Colonic mucosa (tissue), 4 donors: ENCODE data around the gene SLC22A8. TPM values are rescaled to one million over a fixed set of nuclear protein-coding genes. Genes with fewer than 3 reads are reported as not detected.
A peak's percentile ranks its signal among the peaks of the same experiment; 100 is the strongest.

Experiments used
- DNase-seq: peaks from one replicate; pipeline ENCODE4 v3.0.0-alpha.2; 2020
- H3K27ac ChIP-seq: fragments of 200-600 bp; one replicate; pipeline ENCODE4 v1.8.0; 2021
- H3K27me3 ChIP-seq: fragments of 200-600 bp; one replicate; pipeline ENCODE4 v1.8.0; 2021
- H3K36me3 ChIP-seq: fragments of 200-600 bp; one replicate; pipeline ENCODE4 v1.8.0; 2021
- H3K4me1 ChIP-seq: fragments of 200-600 bp; one replicate; pipeline ENCODE4 v1.8.0; 2021; ENCODE audit warnings: mild to moderate bottlenecking
- H3K4me3 ChIP-seq: fragments of 200-600 bp; one replicate; pipeline ENCODE4 v1.8.0; 2021
- H3K9ac ChIP-seq, 2 donors: one replicate each; pipeline ENCODE4 v1.7.0; 2013; ENCODE audit warnings: control low read depth in 2 of 2, low read depth in 2 of 2, low read length in 2 of 2
- H3K9me3 ChIP-seq: fragments of 200-600 bp; one replicate; pipeline ENCODE4 v1.8.0; 2021
- intact Hi-C: fragments of 100-400 bp; cut with DNase I; formaldehyde crosslinking; loops from one replicate; pipeline ENCODE4 v1.14.1; 2022
- total RNA-seq, 2 donors: library from RNA; stranded (reverse); fragmentation: NEBNext Ultra II Directional in 1 of 2; extraction: Animal tissue kit (Norgen Biotek cat#: 25700) in 1 of 2; gene quantifications; one replicate each; pipeline ENCODE4 v1.2.1, GENCODE V29; 2021
- TF ChIP-seq, protein P1 (sequence below): fragments of 200-600 bp; IDR thresholded peaks from one replicate; pipeline ENCODE4 v1.8.0; 2022; ENCODE audit warnings: antibody characterized with exemption, mild to moderate bottlenecking
- donor health status: healthy.
- donor health status: DM: no; HTN: no; CAD: no.
- donor health status: DM: no; HTN: no; CAD: no.

The SLC22A8 gene
- total RNA-seq, 2 donors from 2014 or later, result not detected

- intact Hi-C loops, result no loop called here
- no peaks in the 10 kb centered on the region for H3K36me3 ChIP-seq
- H3K27me3 ChIP-seq, result no peaks in the 10 kb centered on the region
- no peaks in the 10 kb centered on the region for H3K9me3 ChIP-seq
- H3K27ac ChIP-seq, result no peak overlapping the region
- DNase-seq, result no peak
- H3K4me1 ChIP-seq, result no peaks in the 10 kb centered on the region
- no peak overlapping the region for H3K9ac ChIP-seq
- H3K4me3 ChIP-seq, result no peak overlapping the region
- TF ChIP-seq, protein P1, sequence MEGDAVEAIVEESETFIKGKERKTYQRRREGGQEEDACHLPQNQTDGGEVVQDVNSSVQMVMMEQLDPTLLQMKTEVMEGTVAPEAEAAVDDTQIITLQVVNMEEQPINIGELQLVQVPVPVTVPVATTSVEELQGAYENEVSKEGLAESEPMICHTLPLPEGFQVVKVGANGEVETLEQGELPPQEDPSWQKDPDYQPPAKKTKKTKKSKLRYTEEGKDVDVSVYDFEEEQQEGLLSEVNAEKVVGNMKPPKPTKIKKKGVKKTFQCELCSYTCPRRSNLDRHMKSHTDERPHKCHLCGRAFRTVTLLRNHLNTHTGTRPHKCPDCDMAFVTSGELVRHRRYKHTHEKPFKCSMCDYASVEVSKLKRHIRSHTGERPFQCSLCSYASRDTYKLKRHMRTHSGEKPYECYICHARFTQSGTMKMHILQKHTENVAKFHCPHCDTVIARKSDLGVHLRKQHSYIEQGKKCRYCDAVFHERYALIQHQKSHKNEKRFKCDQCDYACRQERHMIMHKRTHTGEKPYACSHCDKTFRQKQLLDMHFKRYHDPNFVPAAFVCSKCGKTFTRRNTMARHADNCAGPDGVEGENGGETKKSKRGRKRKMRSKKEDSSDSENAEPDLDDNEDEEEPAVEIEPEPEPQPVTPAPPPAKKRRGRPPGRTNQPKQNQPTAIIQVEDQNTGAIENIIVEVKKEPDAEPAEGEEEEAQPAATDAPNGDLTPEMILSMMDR, result no peak
These were observed 39.5 kb downstream of the SLC22A8 start for GRCh38 chr11:62976109-62976508.

DNA sequence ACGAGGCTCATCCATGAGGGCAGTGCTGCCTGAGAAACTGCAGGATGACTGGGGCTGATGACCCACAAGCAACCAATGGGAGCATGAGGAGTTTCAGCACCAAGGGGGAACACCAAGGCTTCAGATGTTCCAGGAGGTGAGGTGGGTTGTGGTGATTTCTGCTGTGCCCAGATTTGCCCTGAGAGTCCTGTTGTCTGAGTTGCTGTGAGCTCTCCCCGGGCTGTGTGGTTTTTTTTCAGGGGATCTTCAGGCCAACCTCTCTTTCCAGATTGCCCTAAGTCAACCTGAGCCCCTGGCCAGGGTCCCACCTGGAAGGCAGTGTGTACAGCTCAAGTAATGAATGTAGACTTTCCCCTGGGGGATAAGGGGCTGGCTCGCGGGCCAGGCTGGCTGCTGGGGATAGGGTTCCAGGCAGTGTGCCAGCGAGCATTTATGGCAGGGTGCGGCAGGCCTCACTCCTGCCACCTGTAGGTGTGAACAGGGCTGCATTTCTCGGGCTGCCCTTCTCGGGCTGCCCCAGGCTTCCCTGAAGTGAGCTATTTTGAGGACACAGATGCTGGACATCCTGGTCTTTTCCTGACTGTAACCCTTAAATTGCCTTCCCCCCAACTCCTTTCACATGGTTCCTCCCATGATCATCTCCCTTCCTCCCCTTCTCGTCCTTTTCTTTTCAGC is 40.7 kb downstream of the SLC22A8 start:
- Histone ChIP-seq H3K36me3 (no peaks in the 10 kb centered on the region), H3K27me3 (no peaks in the 10 kb centered on the region), H3K27ac (no peak overlapping the region), H3K9me3 (no peaks in the 10 kb centered on the region), H3K4me3 (no peak overlapping the region), H3K4me1 (no peaks in the 10 kb centered on the region), H3K9ac (peak overlapping the region; percentile 12 to 21)
- intact Hi-C loops, result loop anchor here (2.0 kb wide), 1 partner anchor 68 kb away; no protein-coding TSS in a partner anchor
- TF ChIP-seq, protein P1, result peak; percentile 50
- peak; percentile 88 for DNase-seq

GRCh38 chr11:62965574-62965973 is 50.1 kb downstream of the SLC22A8 start:
- intact Hi-C loops, result no loop called here
- DNase-seq, result no peak
- H3K9ac ChIP-seq, result no peak overlapping the region
- no peaks in the 10 kb centered on the region for H3K9me3 ChIP-seq
- TF ChIP-seq, protein P1, result no peak
- H3K4me3 ChIP-seq, result no peak overlapping the region
- no peaks in the 10 kb centered on the region for H3K4me1 ChIP-seq
- H3K36me3 ChIP-seq, result no peaks in the 10 kb centered on the region
- no peak overlapping the region for H3K27ac ChIP-seq
- no peaks in the 10 kb centered on the region for H3K27me3 ChIP-seq

- Histone ChIP-seq H3K4me3 (no peak overlapping the region), H3K27me3 (no peaks in the 10 kb centered on the region), H3K27ac (no peak overlapping the region), H3K9ac (no peak overlapping the region), H3K9me3 (no peaks in the 10 kb centered on the region), H3K4me1 (no peaks in the 10 kb centered on the region), H3K36me3 (no peaks in the 10 kb centered on the region)
- TF ChIP-seq, protein P1, result no peak
- DNase-seq, result no peak
- intact Hi-C loops, result no loop called here
These were observed 53.2 kb downstream of the SLC22A8 start for GRCh38 chr11:62962391-62962790.

DNA sequence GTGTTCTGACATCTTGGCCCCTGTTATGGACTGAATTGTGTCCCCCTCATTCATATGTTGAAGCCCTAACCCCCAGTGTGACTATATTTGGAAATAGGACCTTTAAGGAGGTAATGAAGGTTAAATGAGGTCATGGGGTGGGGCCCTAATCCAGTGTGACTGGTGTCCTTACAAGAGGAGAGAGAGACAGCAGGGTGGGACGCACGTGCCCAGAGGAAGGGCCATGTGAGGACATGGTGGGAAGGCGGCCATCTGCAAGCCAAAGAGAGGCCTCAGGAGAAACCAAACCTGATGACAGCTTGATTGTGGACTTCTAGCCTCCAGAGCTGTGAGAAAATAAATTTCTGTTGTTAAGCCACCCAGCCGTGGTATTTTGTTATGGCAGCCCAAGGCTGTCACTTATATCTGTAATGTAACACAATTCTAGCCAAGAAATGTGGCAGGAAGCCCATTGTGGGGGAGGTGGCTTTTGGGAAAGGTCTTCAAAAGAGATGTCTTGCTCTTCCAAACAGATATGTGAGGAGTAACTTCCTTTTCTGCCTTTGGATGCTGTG is 54.5 kb downstream of the SLC22A8 start:
- Histone ChIP-seq H3K4me1 (no peaks in the 10 kb centered on the region), H3K27ac (no peak overlapping the region), H3K36me3 (no peaks in the 10 kb centered on the region), H3K9ac (no peak overlapping the region), H3K4me3 (no peak overlapping the region), H3K27me3 (no peaks in the 10 kb centered on the region), H3K9me3 (no peaks in the 10 kb centered on the region)
- TF ChIP-seq, protein P1, result no peak
- DNase-seq, result no peak
- intact Hi-C loops, result no loop called here
